B cell (primary cell): ENCODE results near the gene JMJD8. TPM values are rescaled to one million over a fixed set of nuclear protein-coding genes. Genes with fewer than 3 reads are reported as not detected.

ENCODE experiments used
- ATAC-seq: fragments of 200-7000 bp; cut with Tn5 transposase; one replicate; pipeline ENCODE4 v1.10.0; 2021; ENCODE audit warnings: low read depth, mild to moderate bottlenecking, moderate number of reproducible peaks, moderate library complexity
- CTCF ChIA-PET: fragments of 350-600 bp; sonication (Branson Sonifier 250); formaldehyde crosslinking; loops from one replicate; lab custom pipeline; 2021; ENCODE audit warnings: antibody characterized with exemption, inconsistent platforms; lab: Charles Lee
- POLR2A ChIA-PET: fragments of 350-600 bp; sonication (Branson Sonifier 250); formaldehyde crosslinking; loops from one replicate; lab custom pipeline; 2021; ENCODE audit warnings: antibody characterized with exemption; lab: Charles Lee
- DNase-seq: peaks from one replicate; pipeline ENCODE4 v3.0.0; 2013
- H2AFZ ChIP-seq: 2 replicates; pipeline ENCODE4 v1.6.1; 2012; ENCODE audit warnings: mild to moderate bottlenecking, low read depth, low read length; ENCODE audit not compliant: insufficient read depth, poor library complexity, severe bottlenecking
- H3K27ac ChIP-seq, 2 donors: 1 replicate in 1 of 2; 2 replicates in 1 of 2; pipeline ENCODE4 v1.5.1; 2012 to 2013; ENCODE audit warnings: low read length in 2 of 2, mild to moderate bottlenecking in 2 of 2, moderate library complexity in 1 of 2
- H3K27me3 ChIP-seq, 4 experiments: fragments of 200-600 bp in 1 of 4; sonication (generic) in 1 of 4; replicated peaks in 1 of 4; 1 replicate in 2 of 4; 2 replicates in 2 of 4; pipeline versions ENCODE4 v1.6.1 to v1.7.0; 2013 to 2016; ENCODE audit warnings: low read length in 3 of 4, mild to moderate bottlenecking in 2 of 4, mixed read lengths in 1 of 4, moderate library complexity in 1 of 4; ENCODE audit not compliant: insufficient read depth in 4 of 4, control insufficient read depth in 3 of 4; ENCODE audit errors: control extremely low read depth in 1 of 4
- H3K36me3 ChIP-seq, 2 experiments: replicated peaks in 1 of 2; 1 replicate in 1 of 2; 2 replicates in 1 of 2; pipeline versions ENCODE4 v1.6.1 to v1.7.1; 2013; ENCODE audit warnings: low read length in 1 of 2; ENCODE audit not compliant: insufficient read depth in 2 of 2, control insufficient read depth in 1 of 2; ENCODE audit errors: control extremely low read depth in 1 of 2, extremely low read depth in 1 of 2
- H3K4me1 ChIP-seq, 2 donors: fragments of 200-600 bp in 1 of 2; sonication (generic) in 1 of 2; 1 replicate in 1 of 2; 2 replicates in 1 of 2; pipeline versions ENCODE4 v1.5.1 to v1.6.1; 2013 to 2017; ENCODE audit warnings: low read length in 2 of 2; ENCODE audit not compliant: control insufficient read depth in 2 of 2, insufficient read depth in 2 of 2
- H3K4me2 ChIP-seq: replicated peaks from 2 replicates; pipeline ENCODE3; 2012; ENCODE audit warnings: mild to moderate bottlenecking, low read depth, low read length; ENCODE audit not compliant: poor library complexity, severe bottlenecking
- H3K4me3 ChIP-seq, 5 experiments: fragments of 200-600 bp in 1 of 5; sonication (generic) in 1 of 5; 1 replicate in 3 of 5; 2 replicates in 2 of 5; pipeline versions ENCODE4 v1.5.1 to v1.7.0; 2011 to 2016; ENCODE audit warnings: low read length in 4 of 5, mild to moderate bottlenecking in 4 of 5, low read depth in 2 of 5, control low read depth in 1 of 5, moderate library complexity in 1 of 5; ENCODE audit not compliant: insufficient read depth in 1 of 5; ENCODE audit errors: control extremely low read depth in 1 of 5, extremely low read depth in 1 of 5
- H3K79me2 ChIP-seq: fragments of 200-600 bp; sonication (generic); one replicate; pipeline ENCODE4 v1.6.0; 2016; ENCODE audit warnings: low read length; ENCODE audit not compliant: control insufficient read depth, insufficient read depth
- H3K9ac ChIP-seq: fragments of 200-600 bp; sonication (generic); 2 replicates; pipeline ENCODE4 v1.6.1; 2017; ENCODE audit warnings: mild to moderate bottlenecking, low read length, moderate library complexity
- H3K9me3 ChIP-seq, 3 donors: one replicate each; pipeline versions ENCODE4 v1.6.1 to v1.7.1; 2013; ENCODE audit warnings: low read length in 2 of 3; ENCODE audit not compliant: control insufficient read depth in 2 of 3, insufficient read depth in 1 of 3; ENCODE audit errors: control extremely low read depth in 1 of 3
- H4K20me1 ChIP-seq: 2 replicates; pipeline ENCODE4 v1.6.0; 2012; ENCODE audit warnings: mild to moderate bottlenecking, low read length; ENCODE audit not compliant: insufficient read depth, control insufficient read depth, poor library complexity, severe bottlenecking
- H3K27ac Mint-ChIP-seq: one replicate; pipeline ENCODE4 v1.8.0; 2021; ENCODE audit warnings: mixed read lengths
- H3K27me3 Mint-ChIP-seq: one replicate; pipeline ENCODE4 v1.8.0; 2021; ENCODE audit warnings: mixed read lengths
- H3K4me1 Mint-ChIP-seq: one replicate; pipeline ENCODE4 v1.8.0; 2021; ENCODE audit warnings: mixed read lengths
- H3K4me3 Mint-ChIP-seq: one replicate; pipeline ENCODE4 v1.8.0; 2021; ENCODE audit warnings: mixed read lengths
- H3K9me3 Mint-ChIP-seq: one replicate; pipeline ENCODE4 v1.8.0; 2022; ENCODE audit warnings: mixed read lengths; ENCODE audit not compliant: insufficient read depth
- CTCF ChIP-seq: fragments of 200-600 bp; IDR thresholded peaks from one replicate; pipeline ENCODE4 v1.8.0; 2022; ENCODE audit warnings: antibody characterized with exemption, mild to moderate bottlenecking
- EZH2 ChIP-seq: IDR thresholded peaks from 2 replicates; pipeline ENCODE4 v1.6.1; 2012; ENCODE audit warnings: borderline replicate concordance, low read depth, mild to moderate bottlenecking, moderate library complexity, low read length; ENCODE audit not compliant: insufficient read depth, poor library complexity, severe bottlenecking
- WGBS: methylation state at CpG from one replicate; pipeline ENCODE4 v1.1.5; 2013; ENCODE audit warnings: missing lambda C conversion rate; ENCODE audit not compliant: insufficient coverage; 5-methylcytosine and 5-hydroxymethylcytosine counted together
- intact Hi-C: fragments of 100-400 bp; cut with micrococcal nuclease; formaldehyde crosslinking; loops from one replicate; pipeline ENCODE4 v1.10.0; 2022
- polyA plus RNA-seq: library from polyadenylated mRNA; depleted of rRNA; stranded (reverse); fragments of >200 nt; gene quantifications from 2 replicates; pipeline ENCODE4 v1.2.3, GENCODE V29; 2012
- total RNA-seq, 2 donors: library from RNA; stranded (reverse); fragments of 120-200 nt in 1 of 2; gene quantifications; 1 replicate in 1 of 2; 2 replicates in 1 of 2; pipeline versions ENCODE4 v1.2.3 to v1.2.4, GENCODE V29; 2013 to 2022

Gene JMJD8
- total and polyA plus RNA-seq, 2 donors (not counting 1 experiment from before 2014, with no cell fraction given): 46.3 to 69.3 TPM

- CTCF ChIA-PET: no interaction called here
- peaks cover 0 to 25% (median 11%) of the 10 kb centered on the region in 4 experiments for H3K27me3 ChIP-seq
- peaks cover 0 to 7% (median 0%) of the 10 kb centered on the region in 3 donors for H3K9me3 ChIP-seq
- H3K36me3 ChIP-seq: peaks cover 0 to 17% of the 10 kb centered on the region in 2 experiments
- peaks cover 26% of the 10 kb centered on the region for H3K79me2 ChIP-seq
- H4K20me1 ChIP-seq: peaks cover 27% of the 10 kb centered on the region
- H3K4me2 ChIP-seq: no peak overlapping the region
- H3K9ac ChIP-seq: no peak overlapping the region
- 69% methylated on average over 19 of the region's 21 CpGs for WGBS
- Mint-ChIP-seq H3K9me3 (no peaks in the 10 kb centered on the region), H3K27me3 (peaks cover 6% of the 10 kb centered on the region), H3K4me3 (peak overlapping the region; percentile 88), H3K4me1 (peaks cover 40% of the 10 kb centered on the region), H3K27ac (no peak overlapping the region)
- H3K27ac ChIP-seq: no peak overlapping the region
- peaks cover 25 to 56% of the 10 kb centered on the region in 2 donors for H3K4me1 ChIP-seq
- DNase-seq (no peak), ATAC-seq (no peak)
- no peak overlapping the region for H2AFZ ChIP-seq
- TF ChIP-seq CTCF: no peak
- no peak for TF ChIP-seq EZH2
- intact Hi-C loops: loop anchor here (2.0 to 5.0 kb wide), 2 partner anchors 90 to 999 kb away; partner anchors contain the start of gene JPT2
- POLR2A ChIA-PET: no interaction called here
- no peak overlapping the region for H3K4me3 ChIP-seq
These were observed 5.8 kb downstream of the JMJD8 start for GRCh38 chr16:678209-678857.
